HG03342 (cell line): ENCODE results near the gene KRT10.
"Not testable (repeated sequence)": the region's sequence is repeated elsewhere in the genome, so short reads cannot be mapped to it uniquely, and the experiment has no call there.

Experiments used
- ATAC-seq: cut with Tn5 transposase; IDR thresholded peaks from one replicate; pipeline ENCODE4 v1.9.1; 2021; ENCODE audit warnings: mild to moderate bottlenecking, moderate library complexity; ENCODE audit not compliant: unreplicated experiment

KRT10 gene

GRCh38 chr17:40833882-40834281 lies 11.5 kb upstream of the KRT10 start:
- no peak for ATAC-seq

- ATAC-seq: no peak
Measured at GRCh38 chr17:40832840-40833239, 10.4 kb upstream of the KRT10 start.

- ATAC-seq: no peak
Measured at GRCh38 chr17:40830085-40830776, 7.8 kb upstream of the KRT10 start.

- ATAC-seq: no peak
Measured at GRCh38 chr17:40828454-40829044, 6.1 kb upstream of the KRT10 start.

- ATAC-seq: no peak
Measured at GRCh38 chr17:40827746-40828453, 5.5 kb upstream of the KRT10 start.

- ATAC-seq: no peak
Measured at GRCh38 chr17:40825599-40825998, 3.2 kb upstream of the KRT10 start.

GRCh38 chr17:40824015-40824832 lies 1.8 kb upstream of the KRT10 start:
- no peak for ATAC-seq

- no peak for ATAC-seq
Measured at GRCh38 chr17:40821536-40821935, 878 bp downstream of the KRT10 start.

- no peak for ATAC-seq
Measured at GRCh38 chr17:40820228-40820838, 2.1 kb downstream of the KRT10 start.

- ATAC-seq: no peak
Measured at GRCh38 chr17:40819528-40820125, 2.8 kb downstream of the KRT10 start.

GRCh38 chr17:40818733-40819527 lies 3.5 kb downstream of the KRT10 start:
- peak; percentile 76 for ATAC-seq

GRCh38 chr17:40818343-40818732 lies 4.1 kb downstream of the KRT10 start:
- ATAC-seq: no peak

GRCh38 chr17:40817103-40817682 lies 5.2 kb downstream of the KRT10 start:
- no peak for ATAC-seq

- no peak for ATAC-seq
Measured at GRCh38 chr17:40816569-40816968, 5.8 kb downstream of the KRT10 start.

GRCh38 chr17:40815381-40815780 lies 7.0 kb downstream of the KRT10 start:
- no peak for ATAC-seq

GRCh38 chr17:40814657-40815056 lies 7.8 kb downstream of the KRT10 start:
- ATAC-seq: not testable (repeated sequence)

- no peak for ATAC-seq
Measured at GRCh38 chr17:40813804-40814203, 8.6 kb downstream of the KRT10 start.

GRCh38 chr17:40812639-40813038 lies 9.8 kb downstream of the KRT10 start:
- no peak for ATAC-seq

- no peak for ATAC-seq
Measured at GRCh38 chr17:40810494-40810893, 11.9 kb downstream of the KRT10 start.
